Activated CD4-positive, alpha-beta T cell treated with anti-CD3 and anti-CD28 coated beads for 1 hour (primary cell): Measurements from ENCODE around the gene NUDT5.
"Not testable (repeated sequence)": the region's sequence is repeated elsewhere in the genome, so short reads cannot be mapped to it uniquely, and the experiment has no call there.

Source experiments
- DNase-seq: peaks from one replicate; pipeline ENCODE4 v3.0.0-alpha.2; 2020

The NUDT5 gene

DNA sequence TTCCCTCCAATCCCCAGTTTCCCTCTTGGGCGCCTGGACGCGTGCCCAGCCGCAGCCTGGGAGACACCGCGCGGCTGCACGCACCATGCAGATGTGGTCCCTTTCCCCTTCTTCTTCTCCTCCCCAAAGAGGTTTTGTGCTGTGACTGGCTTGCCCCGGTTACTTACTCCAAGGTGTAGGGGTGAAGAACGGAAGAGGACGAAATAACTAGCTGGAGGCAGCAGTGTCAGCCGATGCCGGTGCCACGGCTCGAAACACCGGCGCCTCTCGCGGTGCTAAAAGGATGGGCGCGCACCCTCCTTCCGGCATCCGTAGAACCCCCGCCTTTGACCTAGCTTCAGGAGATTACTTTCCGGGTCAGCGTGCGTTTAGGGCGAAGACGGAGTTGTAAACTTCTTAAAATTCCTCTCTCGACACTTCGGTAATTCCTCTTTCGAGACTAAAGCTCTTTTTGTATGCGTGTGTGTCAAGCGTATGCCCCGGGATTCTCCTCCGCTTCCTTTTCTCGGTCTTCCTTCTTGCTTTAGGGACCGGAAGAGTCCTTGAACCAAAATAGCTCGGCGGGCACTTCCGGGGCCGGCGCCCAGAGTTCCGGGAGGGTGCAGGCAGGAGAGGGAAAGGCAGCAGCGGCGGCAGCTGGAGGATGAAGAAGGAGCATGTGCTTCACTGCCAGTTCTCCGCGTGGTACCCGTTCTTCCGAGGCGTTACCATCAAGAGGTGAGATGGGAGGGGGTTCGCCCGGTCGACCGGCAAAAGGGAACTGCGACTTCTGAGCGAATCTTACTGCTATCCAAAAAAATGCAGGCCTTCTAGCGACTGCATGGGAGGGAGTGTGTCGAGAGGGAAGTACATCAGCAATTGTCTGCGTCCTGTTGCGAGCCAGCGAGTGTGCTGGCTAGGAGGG lies at the start of gene NUDT5, which contains the start of gene CDC123:
NUDT5 (minus strand) TSS at position 289 of the 904 bp plus-strand sequence. CDS start 9,600 bp downstream, outside the sequence.
CDC123 (plus strand) TSS at position 586 of the 904 bp plus-strand sequence; CDS start at position 644, 58 bp downstream.
- DNase-seq = peak; percentile 74

DNA sequence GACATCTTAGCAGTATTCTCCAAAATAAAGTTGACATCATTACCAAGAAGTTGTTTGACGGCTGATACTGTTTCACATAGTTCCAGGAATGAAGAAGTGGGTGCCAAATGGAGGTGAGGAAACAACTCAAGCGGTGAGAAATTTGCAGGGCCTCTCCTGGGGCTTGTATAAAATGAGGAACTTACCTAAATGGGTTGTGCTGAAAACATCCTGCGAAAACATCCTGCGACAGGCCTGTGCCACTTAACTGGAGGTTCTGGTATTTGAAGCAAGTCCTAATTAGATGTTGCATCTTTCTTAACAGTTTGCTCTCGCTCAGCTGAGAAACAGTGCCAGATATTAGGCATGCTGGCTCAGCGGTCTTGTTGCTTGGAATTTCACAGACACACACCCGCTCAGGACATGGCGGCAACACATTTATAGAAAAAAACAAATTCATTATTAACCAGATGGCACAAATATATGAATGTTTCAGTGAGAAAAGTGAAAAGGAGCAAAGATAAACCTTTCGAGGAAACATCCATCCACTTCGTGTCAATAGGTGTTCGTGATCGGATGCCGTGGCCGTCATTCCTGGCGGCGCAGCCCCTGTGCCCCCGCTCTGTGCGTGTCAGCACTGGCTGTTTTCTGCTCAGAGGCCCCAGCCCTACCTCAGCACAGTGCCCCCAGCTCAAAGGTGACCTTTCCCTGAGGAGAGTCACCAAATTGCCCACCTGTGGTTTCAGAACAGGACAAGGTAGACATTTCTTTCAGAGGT lies 48.4 kb upstream of the NUDT5 start:
- no peak for DNase-seq

DNA sequence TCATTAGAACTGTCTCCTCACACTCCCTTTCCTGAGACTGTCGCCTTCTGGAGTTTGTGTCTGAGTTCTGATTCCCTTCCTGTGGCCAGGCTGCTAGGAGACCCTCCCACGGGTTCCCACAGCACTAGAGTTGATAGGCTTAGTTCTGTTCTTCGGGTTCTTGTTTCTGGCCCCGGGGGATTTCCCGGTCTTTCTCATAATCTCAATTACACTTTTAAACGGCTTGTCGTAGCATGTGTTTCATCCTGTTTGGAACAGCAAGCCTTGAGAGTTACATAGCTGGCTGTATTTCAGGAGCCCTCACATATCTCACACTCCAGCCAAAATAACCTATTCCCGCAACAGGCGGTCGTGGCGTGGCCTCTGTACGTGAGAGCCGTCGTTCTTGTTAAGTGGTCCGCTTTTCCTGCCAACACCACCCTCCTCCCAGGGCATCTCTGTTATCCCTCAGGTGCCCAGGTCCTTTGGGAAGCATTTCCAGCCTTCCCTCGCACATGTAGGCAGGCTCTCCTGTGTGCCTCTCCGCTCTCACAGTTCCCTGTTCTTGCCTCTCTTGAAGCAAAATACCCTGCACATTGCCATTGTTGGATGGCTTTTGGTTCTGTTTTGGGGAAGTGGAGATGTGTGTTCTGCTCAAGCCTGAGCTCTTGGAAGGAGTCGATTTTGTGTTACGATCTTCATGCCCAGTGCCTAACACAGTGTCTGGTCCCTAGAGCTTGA lies 46.3 kb upstream of the NUDT5 start:
- no peak for DNase-seq

DNA sequence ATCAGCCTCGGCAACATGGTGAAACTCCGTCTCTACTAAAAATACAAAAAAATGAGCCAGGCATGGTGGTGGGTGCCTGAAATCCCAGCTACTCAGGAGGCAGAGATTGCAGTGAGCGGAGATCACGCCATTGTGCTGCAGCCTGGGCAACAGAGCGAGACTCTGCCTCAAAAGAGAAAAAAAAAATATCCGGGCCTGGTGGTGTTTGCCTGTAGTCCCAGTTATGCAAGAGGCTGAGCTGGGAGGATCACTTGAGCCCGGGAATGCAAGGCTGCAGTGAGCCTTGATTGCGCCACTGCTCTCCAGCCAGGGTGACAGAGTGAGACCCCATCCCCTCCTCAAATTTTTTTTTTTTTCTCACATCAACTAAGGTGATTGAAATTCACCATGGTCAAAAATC lies 43.1 kb upstream of the NUDT5 start:
- DNase-seq = no peak

DNA sequence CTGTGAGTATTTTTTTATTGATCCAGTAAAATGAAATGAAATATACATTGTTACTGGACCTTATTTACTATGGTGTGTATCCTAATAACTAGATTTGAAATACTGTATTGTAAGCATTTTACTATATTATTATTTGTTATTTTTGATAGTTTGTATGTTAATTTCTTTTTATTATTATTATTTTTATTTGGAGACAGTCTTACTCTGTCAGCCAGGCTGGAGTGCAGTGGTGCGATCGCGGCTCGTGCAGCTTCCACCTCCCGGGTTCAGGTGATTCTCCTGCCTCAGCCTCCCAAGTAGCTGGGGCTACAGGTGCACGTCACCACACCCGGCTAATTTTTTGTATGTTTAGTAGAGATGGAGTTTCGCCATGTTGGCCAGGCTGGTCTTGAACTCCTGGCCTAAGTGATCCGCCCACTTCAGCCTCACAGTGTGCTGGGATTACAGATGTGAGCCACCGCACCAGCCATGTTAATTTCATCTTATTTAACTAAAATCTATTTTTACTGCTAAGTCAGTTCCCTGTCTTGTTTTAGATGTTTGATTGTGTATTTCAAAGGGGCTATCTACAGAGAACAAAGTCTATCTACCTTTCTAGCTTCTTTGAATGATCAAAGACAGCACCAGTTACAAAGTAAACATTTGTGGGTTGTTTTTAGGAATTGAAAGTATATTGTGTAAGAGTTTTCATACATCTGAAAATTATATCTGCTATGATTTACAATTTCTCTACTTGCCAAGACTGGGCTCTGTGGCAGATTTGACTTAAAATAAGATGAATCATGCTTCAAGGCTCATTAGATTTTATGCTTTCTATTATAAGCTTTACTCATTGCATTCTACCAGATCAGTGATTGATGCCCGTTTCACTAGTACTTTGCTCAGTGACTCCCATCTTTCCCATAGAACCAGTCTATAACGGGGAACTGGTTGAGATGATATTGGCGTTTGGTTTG lies 41.9 kb upstream of the NUDT5 start:
- DNase-seq = no peak

DNA sequence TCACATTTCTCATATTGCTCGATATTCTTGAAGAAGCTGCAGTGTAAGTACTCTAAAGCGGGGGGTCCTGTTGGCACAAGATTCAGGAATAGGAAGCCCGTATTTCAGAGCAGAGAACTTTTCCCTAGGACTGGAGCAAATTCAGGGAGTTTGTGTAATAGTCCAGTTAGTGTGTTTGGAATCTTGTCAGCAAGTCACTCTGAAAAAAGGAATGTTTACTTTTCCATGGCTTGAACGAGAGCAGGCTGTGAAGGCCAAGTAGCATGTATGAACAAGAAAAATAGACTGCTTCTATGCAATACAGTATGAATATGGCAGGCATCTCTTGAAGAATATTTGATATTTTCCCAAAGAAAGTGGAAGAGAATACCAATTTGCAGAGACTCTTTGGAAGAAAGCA lies 40.1 kb upstream of the NUDT5 start:
- no peak for DNase-seq

DNA sequence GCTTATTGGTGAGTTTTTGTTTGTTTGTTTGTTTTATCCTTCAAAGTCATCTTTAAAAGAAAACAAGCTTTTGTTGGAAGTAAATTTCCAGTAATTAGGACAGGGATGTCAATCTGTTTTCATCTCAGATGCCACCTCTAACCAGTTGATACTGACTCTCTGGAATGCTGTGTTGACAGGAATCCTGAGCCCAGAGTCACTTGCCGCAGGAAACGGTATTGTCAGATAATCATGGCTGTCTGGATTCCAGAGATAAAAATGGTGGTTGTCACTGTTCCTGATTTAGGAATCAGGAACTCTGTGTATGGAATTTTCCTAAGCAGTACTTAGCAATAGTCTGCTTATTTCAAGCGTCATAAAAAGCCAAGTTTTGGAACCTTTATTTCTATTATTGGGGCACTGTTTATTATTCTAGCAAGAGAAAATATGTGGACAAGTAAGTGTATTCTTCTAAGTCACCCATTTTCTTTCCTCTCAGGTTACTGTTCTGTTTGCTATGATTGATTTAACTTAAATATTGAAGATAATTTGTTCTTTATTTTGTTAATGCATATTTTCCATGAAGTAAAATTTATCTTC lies 39.5 kb upstream of the NUDT5 start:
- no peak for DNase-seq

DNA sequence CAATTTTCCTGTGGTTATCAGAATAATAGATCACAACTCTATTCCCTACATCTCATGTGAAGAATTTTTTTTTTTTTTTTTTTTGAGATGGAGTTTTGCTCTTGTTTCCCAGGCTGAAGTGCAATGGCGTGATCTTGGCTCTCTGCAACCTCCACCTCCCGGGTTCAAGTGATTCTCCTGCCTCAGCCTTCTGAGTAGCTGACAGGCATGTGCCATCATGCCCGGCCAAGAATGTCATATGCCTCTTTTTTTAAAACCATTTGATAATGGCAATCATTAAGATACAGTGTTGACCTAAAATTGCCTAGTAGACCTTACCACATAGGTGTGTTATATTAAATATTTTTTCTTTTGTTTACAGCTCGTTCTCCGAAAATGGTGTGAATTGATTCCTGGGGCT lies 39.0 kb upstream of the NUDT5 start:
- not testable (repeated sequence) for DNase-seq

DNA sequence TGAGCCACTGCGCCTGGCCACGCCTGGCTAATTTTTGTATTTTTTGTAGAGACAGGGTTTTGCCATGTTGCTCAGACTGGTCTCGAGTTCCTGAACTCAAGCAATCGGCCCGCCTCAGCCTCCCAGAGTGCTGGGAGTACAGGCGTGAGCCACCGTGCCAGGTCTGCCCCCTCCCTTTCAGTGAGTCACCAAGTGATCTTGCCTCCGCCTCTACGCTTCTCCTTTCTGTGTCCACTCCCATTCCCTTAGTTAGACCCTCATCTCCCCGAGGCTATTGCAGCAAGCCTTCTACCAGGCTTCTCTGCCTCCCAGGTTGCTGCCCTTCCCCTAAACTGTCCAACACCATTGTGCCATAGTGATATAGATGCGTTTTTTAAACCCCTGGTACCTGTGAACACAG lies 33.2 kb upstream of the NUDT5 start:
- DNase-seq = no peak

DNA sequence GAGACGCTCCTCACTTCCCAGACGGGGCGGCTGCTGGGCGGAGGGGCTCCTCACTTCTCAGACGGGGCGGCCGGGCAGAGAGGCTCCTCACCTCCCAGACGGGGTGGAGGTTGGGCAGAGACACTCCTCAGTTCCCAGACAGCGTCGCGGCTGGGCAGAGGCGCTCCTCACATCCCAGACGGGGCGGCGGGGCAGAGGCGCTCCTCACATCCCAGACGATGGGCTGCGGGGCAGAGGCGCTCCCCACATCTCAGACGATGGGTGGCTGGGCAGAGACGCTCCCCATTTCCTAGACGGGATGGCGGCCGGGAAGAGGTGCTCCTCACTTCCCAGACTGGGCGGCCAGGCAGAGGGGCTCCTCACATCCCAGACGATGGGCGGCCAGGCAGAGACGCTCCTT lies 30.7 kb upstream of the NUDT5 start:
- not testable (repeated sequence) for DNase-seq

DNA sequence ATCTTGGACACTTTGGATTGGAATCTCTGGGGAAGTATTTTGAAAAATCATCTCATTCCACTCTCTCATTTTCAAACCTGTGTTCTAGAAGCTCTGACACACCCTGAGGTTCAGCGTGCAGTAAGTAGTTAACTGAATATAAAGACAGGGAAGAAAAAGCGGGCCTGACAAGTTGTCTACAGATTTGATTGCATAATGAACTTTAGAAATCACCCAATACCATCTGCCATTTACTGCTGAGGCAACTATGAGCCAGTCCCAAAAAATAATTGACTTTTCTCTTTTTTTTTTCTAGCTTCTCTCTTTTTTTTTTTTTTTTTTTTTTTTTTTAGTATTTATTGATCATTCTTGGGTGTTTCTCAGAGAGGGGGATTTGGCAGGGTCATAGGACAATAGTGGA lies 29.8 kb upstream of the NUDT5 start:
- DNase-seq = no peak

DNA sequence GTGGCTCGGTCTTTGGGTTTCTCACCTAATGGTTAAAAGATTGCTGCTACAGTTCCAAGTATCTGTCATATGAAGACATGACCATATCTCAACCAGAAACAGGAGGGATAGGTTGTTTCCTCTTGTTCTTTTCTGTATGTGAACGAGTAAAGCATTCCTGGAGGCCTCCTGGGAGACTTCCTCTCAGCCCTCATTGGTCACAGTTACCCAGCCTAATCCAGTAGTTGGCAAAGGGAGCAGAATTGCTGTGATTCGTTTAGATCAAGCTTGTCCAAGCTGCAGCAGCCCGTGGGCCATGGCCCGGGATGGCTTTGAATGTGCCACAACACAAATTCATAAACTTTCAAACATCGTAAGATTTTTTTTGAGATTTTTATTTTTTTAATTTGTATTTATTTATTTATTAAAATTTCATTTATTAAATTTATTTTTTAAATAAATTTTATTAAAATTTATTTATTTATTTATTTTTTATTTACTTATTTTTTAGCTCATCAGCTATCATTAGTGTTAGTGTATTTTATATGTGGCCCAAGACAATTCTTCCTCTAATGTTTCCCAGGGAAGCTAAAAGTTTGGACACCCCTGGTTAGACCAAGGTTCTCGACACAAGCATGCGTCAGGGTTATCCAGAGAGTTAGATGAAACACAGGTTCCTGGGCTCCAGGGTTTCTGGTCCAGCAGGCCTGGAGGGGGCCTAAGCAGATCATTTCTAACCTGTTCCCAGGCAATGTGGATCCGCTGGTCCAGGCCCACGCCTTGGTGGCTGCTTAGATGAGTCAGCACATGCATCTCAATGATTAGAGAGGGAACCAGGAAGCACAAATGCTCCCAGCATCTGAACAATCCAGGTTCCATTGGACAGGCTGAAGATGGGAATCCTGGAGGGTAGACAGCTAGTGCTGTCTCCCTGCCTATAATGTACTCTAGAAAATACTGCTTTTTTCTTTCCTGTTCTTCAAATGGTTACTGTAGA lies 25.9 kb upstream of the NUDT5 start:
- no peak for DNase-seq

DNA sequence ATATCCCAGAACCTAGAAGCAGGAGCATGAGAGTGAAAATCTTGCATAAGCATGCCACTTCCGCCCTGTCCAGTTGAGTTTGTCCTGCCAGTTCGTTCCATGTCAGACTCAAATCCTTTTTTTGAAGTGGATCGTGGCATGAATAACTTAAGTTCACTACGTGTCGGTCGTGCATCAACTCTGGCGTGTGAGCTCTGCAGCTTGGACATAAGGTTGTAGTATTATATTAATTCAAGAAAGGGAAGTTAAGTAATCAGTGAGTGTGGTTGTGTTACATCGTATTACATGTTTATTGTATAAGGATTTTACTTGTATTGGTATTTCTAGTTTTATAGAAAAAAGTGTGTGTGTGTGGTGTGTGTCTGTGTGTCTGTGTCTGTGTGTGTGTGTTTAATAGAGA lies 23.3 kb upstream of the NUDT5 start:
- no peak for DNase-seq

DNA sequence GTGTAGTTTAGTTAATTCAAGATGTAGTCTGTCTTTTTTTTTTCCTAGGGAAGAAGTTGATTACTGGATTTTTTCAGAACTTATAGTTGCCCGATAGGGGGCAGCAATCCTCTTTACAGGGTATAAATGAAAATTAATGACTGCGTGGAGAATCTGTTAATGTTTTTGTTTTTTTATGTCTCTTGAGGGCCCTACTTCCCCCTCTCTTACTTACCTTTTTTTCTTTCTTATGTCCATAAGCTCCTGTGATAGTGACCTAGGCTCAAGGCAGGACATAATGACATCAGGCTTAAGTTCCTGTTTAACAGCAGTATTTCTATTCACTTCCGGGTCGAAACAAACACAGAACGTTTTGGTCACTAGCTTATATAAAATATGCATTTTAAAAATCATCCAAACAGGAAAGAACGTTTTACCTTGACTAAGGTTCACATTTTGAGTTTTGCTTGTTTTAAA lies 19.1 kb upstream of the NUDT5 start:
- no peak for DNase-seq

DNA sequence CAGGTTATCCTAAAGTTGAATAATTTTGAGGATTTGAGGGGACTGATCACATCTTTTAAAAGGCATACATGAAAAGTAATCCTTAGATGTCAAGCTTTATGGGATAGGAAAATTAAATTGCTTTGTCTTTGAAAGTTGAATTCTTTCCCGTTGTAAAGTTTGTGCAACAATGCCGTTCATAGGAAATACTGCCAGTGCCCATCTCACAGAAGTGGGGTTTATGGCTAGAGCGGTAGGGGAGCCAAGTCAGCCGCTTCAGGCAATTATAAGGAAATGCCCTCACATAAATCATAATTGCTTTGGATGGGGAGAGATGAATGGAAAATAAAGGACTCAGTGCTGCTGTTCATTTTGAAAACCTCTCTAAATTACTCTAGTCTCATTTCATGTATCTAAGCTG lies 18.4 kb upstream of the NUDT5 start:
- DNase-seq = no peak

DNA sequence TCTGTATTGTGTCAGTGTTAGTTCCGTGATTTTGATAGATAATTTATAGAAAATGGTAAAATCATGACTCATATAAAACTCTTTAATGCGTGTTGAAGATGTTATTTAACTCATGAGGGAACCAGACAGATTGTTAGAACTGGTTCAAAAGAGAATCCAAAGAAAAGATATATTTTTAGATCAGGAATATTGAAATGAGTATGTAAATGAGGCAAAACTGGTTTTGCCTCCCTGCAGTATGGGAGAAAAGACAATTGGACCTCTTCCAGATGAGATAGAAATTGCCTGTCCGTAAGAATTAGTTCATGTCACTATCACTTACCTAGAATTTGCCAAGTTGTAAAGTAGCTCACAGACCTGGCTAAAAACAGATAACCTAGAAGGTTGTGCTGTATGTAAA lies 17.9 kb upstream of the NUDT5 start:
- no peak for DNase-seq

DNA sequence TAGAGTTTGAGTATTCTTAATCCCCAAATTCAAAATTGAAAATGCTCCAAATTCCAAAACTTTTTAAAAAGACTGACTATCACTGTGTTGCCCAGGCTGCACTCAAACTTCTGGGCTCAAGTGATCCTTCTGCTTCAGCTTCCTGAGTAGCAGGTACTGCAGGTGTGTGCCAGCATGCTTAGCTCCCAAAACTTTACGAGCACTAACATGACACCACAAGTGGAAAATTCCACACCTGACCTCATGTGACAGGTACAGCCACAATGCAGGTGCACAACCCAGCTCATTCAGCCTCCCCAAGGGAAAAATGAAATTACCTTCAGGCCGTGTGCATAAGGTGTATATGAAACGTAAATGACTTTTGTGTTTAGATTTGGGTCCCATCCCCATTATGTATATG lies 16.8 kb upstream of the NUDT5 start:
- DNase-seq = no peak

DNA sequence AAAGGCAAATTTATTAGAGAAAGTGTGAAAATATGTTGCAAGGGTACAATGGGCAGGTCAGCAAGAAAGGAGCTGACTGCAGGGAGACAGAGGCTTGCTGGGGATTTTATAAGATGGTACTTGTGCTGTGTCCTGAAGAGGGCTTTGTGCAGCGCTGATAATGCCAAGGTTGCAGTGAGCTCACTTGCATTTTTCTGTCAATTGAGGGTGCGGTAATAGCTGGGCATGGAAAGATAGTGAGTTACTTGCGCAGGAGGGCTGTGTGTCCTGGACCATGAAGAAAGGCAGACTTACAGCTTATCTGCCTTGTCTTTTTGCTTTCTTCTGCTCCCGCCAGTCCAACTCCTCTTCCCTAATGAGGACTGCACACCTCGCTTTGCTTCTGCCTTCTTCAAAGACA lies 12.8 kb upstream of the NUDT5 start:
- no peak for DNase-seq

DNA sequence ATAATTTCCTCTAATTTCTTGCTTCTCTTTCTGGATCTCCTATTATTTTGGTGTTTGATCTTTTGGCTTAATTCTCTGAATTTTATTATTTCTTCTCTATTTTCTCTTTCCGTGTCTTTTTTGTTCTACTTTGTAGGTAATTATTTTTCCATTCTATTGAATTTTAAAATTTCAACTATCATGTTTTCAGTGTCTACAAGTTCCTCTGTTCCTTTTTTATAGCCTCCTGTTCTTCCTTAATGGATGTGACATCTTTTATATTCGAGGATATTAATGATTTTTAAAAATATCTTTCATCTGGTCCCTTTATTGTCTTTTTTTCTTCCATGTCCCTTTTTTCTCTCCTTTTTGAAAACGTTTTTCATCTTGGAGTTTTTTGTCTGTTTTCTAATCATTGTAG lies 11.4 kb upstream of the NUDT5 start:
- DNase-seq = no peak

DNA sequence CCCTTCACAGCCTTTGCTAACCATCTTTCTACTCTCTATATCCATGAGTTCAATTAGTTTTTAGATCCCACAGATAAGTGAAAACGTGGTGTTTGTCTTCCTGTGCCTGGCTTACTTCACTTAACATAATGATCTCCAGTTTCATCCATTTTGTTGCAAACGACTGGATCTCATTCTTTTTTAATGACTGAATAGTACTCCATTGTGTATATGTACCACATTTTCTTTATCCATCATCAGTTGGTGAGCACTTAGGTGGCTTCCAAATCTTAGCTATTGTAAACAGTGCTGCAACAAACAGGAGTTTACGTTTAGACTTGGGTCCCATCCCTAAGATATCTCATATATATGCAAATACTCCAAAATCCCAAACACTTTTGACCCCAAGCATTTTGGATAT lies 9.4 kb upstream of the NUDT5 start:
- DNase-seq = no peak
